HG02973 (cell line): ENCODE measurements around the gene PRKCH.

Experiments
- ATAC-seq: cut with Tn5 transposase; IDR thresholded peaks from one replicate; pipeline ENCODE4 v1.9.1; 2021; ENCODE audit warnings: moderate library complexity; ENCODE audit not compliant: unreplicated experiment

PRKCH gene

GRCh38 chr14:61575551-61576150 is 254.3 kb downstream of the PRKCH start:
- ATAC-seq, result no peak

- ATAC-seq, result no peak
Observed at GRCh38 chr14:61577506-61577931, 256.1 kb downstream of the PRKCH start.

GRCh38 chr14:61578745-61579144 is 257.4 kb downstream of the PRKCH start:
- no peak for ATAC-seq

GRCh38 chr14:61581340-61581739 is 260.0 kb downstream of the PRKCH start:
- ATAC-seq, result no peak

- no peak for ATAC-seq
Observed at GRCh38 chr14:61581955-61582615, 260.7 kb downstream of the PRKCH start.

- no peak for ATAC-seq
Observed at GRCh38 chr14:61582815-61583214, 261.4 kb downstream of the PRKCH start.

- no peak for ATAC-seq
Observed at GRCh38 chr14:61584331-61584741, 263.0 kb downstream of the PRKCH start.

- no peak for ATAC-seq
Observed at GRCh38 chr14:61585598-61586543, 264.5 kb downstream of the PRKCH start.

GRCh38 chr14:61586544-61587055 is 265.2 kb downstream of the PRKCH start:
- no peak for ATAC-seq

- ATAC-seq, result no peak
Observed at GRCh38 chr14:61587081-61587713, 265.8 kb downstream of the PRKCH start.

GRCh38 chr14:61588419-61588901 is 267.1 kb downstream of the PRKCH start:
- ATAC-seq, result no peak

- no peak for ATAC-seq
Observed at GRCh38 chr14:61589691-61590581, 268.6 kb downstream of the PRKCH start.

- ATAC-seq, result no peak
Observed at GRCh38 chr14:61591862-61592261, 270.5 kb downstream of the PRKCH start.

- ATAC-seq, result no peak
Observed at GRCh38 chr14:61593330-61593729, 272.0 kb downstream of the PRKCH start.

GRCh38 chr14:61596990-61597389 is 275.6 kb downstream of the PRKCH start:
- no peak for ATAC-seq

GRCh38 chr14:61598980-61599379 is 277.6 kb downstream of the PRKCH start:
- no peak for ATAC-seq

- ATAC-seq, result no peak
Observed at GRCh38 chr14:61599942-61600341, 278.6 kb downstream of the PRKCH start.
